ENCODE measurements around the gene SLC7A8.
A peak's percentile ranks its signal among the peaks of the same experiment; 100 is the strongest.

Gene SLC7A8

GRCh38 chr14:23173031-23173430 is 10.4 kb downstream of the SLC7A8 start:
- WGBS: 93% methylated on average over 1 of the region's 2 CpGs
- DNase-seq: no peak

DNA sequence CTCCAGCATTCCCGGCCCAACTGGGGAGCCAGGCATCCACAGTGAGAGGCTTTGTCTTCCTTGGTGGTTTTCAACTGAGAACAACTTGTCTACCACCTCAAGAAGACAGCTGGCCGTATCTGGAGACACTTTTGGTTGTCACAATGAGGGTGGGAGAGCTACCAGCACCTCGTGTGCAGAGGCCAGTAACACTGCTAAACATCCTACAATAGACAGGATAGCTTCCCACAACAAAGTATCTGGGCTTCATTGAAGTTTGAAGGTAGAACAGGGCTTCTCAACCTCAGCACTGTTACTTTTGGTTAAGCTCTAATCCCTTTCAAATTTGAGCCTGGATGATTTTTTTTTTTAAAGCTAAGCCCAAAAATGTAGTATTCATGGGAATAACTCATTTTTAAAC is 10.9 kb downstream of the SLC7A8 start:
- Histone ChIP-seq H3K18ac (ENCODE audit: low read depth in 1 of 2, low read length in 2 of 2) (no peak overlapping the region), H3K23ac (ENCODE audit: low read length in 2 of 2) (no peak overlapping the region), H2AK5ac (ENCODE audit: low read length, severe bottlenecking) (no peak overlapping the region), H3K9me3 (ENCODE audit: control insufficient read depth, low read length) (no peaks in the 10 kb centered on the region), H4K8ac (ENCODE audit: low read length) (no peak overlapping the region), H2BK15ac (ENCODE audit: low read depth, poor library complexity, severe bottlenecking) (no peak overlapping the region), H3K4me3 (ENCODE audit: insufficient read depth in 1 of 2, low read depth in 1 of 2, low read length in 2 of 2) (no peak overlapping the region), H2BK12ac (ENCODE audit: low read length in 2 of 2) (peak overlapping the region in 1 of 2 experiments; percentile 40), H2BK120ac (ENCODE audit: low read depth, low read length) (no peak overlapping the region), H2BK5ac (ENCODE audit: low read depth, low read length, poor library complexity, severe bottlenecking) (no peak overlapping the region), H3K36me3 (ENCODE audit: control insufficient read depth in 1 of 2, insufficient read depth in 2 of 2, low read depth in 1 of 2, low read length in 2 of 2) (no peaks in the 10 kb centered on the region), H3K79me1 (replicated peaks; ENCODE audit: low read length, poor library complexity, severe bottlenecking) (no peaks in the 10 kb centered on the region), H3K4ac (ENCODE audit: low read depth in 1 of 2, low read length in 2 of 2) (no peak overlapping the region), H3K4me1 (ENCODE audit: control insufficient read depth, insufficient read depth, low read depth, low read length) (peaks cover under 1% of the 10 kb centered on the region), H3K4me2 (ENCODE audit: low read length, poor library complexity, severe bottlenecking) (no peak overlapping the region), H3K9ac (ENCODE audit: low read length) (no peak overlapping the region), H2AFZ (ENCODE audit: low read depth, low read length) (no peak overlapping the region), H3K27ac (ENCODE audit: low read length, poor library complexity, severe bottlenecking) (no peak overlapping the region), H4K91ac (ENCODE audit: low read length) (no peak overlapping the region), H3K14ac (ENCODE audit: low read length in 2 of 2) (no peak overlapping the region), H3K27me3 (ENCODE audit: control insufficient read depth in 1 of 2, insufficient read depth in 1 of 2, low read length in 2 of 2) (peaks cover 0 to 8% of the 10 kb centered on the region in 2 experiments)
- WGBS: 77% methylated on average over 1 of the region's 3 CpGs
- no peak for DNase-seq

More at GRCh38 chr14:23173031-23173430, 10.4 kb downstream of the SLC7A8 start:
- H3K9me3 ChIP-seq (ENCODE audit: control insufficient read depth, low read length): no peaks in the 10 kb centered on the region
- no peaks in the 10 kb centered on the region for H3K4me1 ChIP-seq (ENCODE audit: control insufficient read depth, insufficient read depth, low read depth, low read length)
- H2BK15ac ChIP-seq (ENCODE audit: low read depth, poor library complexity, severe bottlenecking): no peak overlapping the region
- H3K18ac ChIP-seq (ENCODE audit: low read depth in 1 of 2, low read length in 2 of 2): no peak overlapping the region
- H2BK120ac ChIP-seq (ENCODE audit: low read depth, low read length): no peak overlapping the region
- no peak overlapping the region for H2AK5ac ChIP-seq (ENCODE audit: low read length, severe bottlenecking)
- H2BK5ac ChIP-seq (ENCODE audit: low read depth, low read length, poor library complexity, severe bottlenecking): no peak overlapping the region
- no peak overlapping the region for H3K4me3 ChIP-seq (ENCODE audit: insufficient read depth in 1 of 2, low read depth in 1 of 2, low read length in 2 of 2)
- no peak overlapping the region for H3K23ac ChIP-seq (ENCODE audit: low read length in 2 of 2)
- no peak overlapping the region for H3K4me2 ChIP-seq (ENCODE audit: low read length, poor library complexity, severe bottlenecking)
- H3K4ac ChIP-seq (ENCODE audit: low read depth in 1 of 2, low read length in 2 of 2): no peak overlapping the region
- no peak overlapping the region for H2AFZ ChIP-seq (ENCODE audit: low read depth, low read length)
- H3K27ac ChIP-seq (ENCODE audit: low read length, poor library complexity, severe bottlenecking): no peak overlapping the region
- H4K91ac ChIP-seq (ENCODE audit: low read length): no peak overlapping the region
- no peak overlapping the region for H3K14ac ChIP-seq (ENCODE audit: low read length in 2 of 2)
- no peak overlapping the region for H3K9ac ChIP-seq (ENCODE audit: low read length)
- no peak overlapping the region for H2BK12ac ChIP-seq (ENCODE audit: low read length in 2 of 2)
- H4K8ac ChIP-seq (ENCODE audit: low read length): no peak overlapping the region
- no peaks in the 10 kb centered on the region for H3K79me1 ChIP-seq (replicated peaks; ENCODE audit: low read length, poor library complexity, severe bottlenecking)
- peaks cover 0 to 8% of the 10 kb centered on the region in 2 experiments for H3K27me3 ChIP-seq (ENCODE audit: control insufficient read depth in 1 of 2, insufficient read depth in 1 of 2, low read length in 2 of 2)
- no peaks in the 10 kb centered on the region for H3K36me3 ChIP-seq (ENCODE audit: control insufficient read depth in 1 of 2, insufficient read depth in 2 of 2, low read depth in 1 of 2, low read length in 2 of 2)

DNA sequence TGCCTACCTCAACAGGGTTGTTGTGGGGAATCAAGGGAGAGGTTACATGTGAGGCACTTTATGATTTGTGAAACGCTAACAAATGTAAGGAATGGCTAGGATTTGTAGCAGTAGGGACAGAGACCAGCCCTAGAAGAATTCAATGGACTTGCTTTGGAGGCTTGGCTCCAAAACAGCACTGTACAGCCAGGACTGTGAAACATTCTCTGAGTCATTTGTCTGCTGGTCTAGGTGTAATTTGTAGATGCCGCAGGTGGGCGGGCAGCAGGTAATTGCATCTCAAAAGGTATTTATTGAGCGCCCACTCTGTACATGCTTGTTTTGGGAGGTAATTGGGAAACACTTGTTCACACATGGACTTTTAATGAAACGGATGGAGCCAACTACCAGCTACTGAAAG is 11.4 kb downstream of the SLC7A8 start:
- Histone ChIP-seq H2AK5ac (ENCODE audit: low read length, severe bottlenecking) (no peak overlapping the region), H3K27me3 (ENCODE audit: control insufficient read depth in 1 of 2, insufficient read depth in 1 of 2, low read length in 2 of 2) (peaks cover 0 to 8% of the 10 kb centered on the region in 2 experiments), H3K23ac (ENCODE audit: low read length in 2 of 2) (no peak overlapping the region), H2BK12ac (ENCODE audit: low read length in 2 of 2) (no peak overlapping the region), H2BK15ac (ENCODE audit: low read depth, poor library complexity, severe bottlenecking) (no peak overlapping the region), H3K4ac (ENCODE audit: low read depth in 1 of 2, low read length in 2 of 2) (no peak overlapping the region), H3K4me1 (ENCODE audit: control insufficient read depth, insufficient read depth, low read depth, low read length) (peaks cover 4% of the 10 kb centered on the region), H3K9me3 (ENCODE audit: control insufficient read depth, low read length) (no peaks in the 10 kb centered on the region), H2BK5ac (ENCODE audit: low read depth, low read length, poor library complexity, severe bottlenecking) (no peak overlapping the region), H3K18ac (ENCODE audit: low read depth in 1 of 2, low read length in 2 of 2) (no peak overlapping the region), H3K14ac (ENCODE audit: low read length in 2 of 2) (no peak overlapping the region), H3K4me2 (ENCODE audit: low read length, poor library complexity, severe bottlenecking) (no peak overlapping the region), H3K4me3 (ENCODE audit: insufficient read depth in 1 of 2, low read depth in 1 of 2, low read length in 2 of 2) (no peak overlapping the region), H4K8ac (ENCODE audit: low read length) (no peak overlapping the region), H3K27ac (ENCODE audit: low read length, poor library complexity, severe bottlenecking) (no peak overlapping the region), H3K9ac (ENCODE audit: low read length) (peak overlapping the region; percentile 21), H3K36me3 (ENCODE audit: control insufficient read depth in 1 of 2, insufficient read depth in 2 of 2, low read depth in 1 of 2, low read length in 2 of 2) (no peaks in the 10 kb centered on the region), H2AFZ (ENCODE audit: low read depth, low read length) (no peak overlapping the region), H4K91ac (ENCODE audit: low read length) (no peak overlapping the region), H2BK120ac (ENCODE audit: low read depth, low read length) (no peak overlapping the region), H3K79me1 (replicated peaks; ENCODE audit: low read length, poor library complexity, severe bottlenecking) (no peaks in the 10 kb centered on the region)
- WGBS: 94% methylated on average over 5 of the region's 5 CpGs
- DNase-seq: no peak

DNA sequence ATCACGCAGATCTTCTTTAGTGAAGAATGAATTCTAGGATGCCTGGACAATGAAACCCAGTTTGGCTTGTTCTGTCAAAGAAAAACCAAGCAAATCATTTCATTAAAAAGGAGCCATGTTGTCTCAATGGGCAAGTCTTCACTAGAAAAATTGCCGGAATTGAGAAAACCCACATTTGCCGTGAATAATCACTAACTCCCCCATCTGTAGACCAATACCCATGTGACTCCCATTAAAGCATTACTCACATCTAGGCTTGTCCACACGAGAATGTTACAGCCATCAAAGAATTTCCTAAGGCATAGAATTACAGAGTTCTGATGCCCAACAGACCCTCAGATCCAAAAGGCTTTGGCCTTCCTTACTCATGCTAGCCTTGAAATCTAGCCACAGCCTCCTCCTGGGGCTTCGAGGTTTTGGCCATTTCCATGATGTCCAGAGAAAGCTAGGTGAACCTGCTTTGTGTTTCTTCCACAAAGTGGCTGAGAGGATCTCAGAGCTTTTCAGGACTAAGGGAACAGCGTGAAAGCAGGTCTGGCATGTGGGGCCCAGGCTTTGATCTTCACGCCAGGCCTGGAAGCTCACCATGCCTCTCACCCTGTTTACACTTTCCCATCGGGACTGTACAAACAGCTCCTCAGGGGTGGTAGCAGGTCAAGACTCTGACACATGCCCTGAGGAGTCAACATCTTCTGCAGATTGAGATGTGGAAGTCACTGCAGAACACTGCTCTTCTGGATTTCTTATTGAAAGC is 12.1 kb downstream of the SLC7A8 start:
- Histone ChIP-seq H2BK15ac (ENCODE audit: low read depth, poor library complexity, severe bottlenecking) (no peak overlapping the region), H2BK120ac (ENCODE audit: low read depth, low read length) (no peak overlapping the region), H3K27me3 (ENCODE audit: control insufficient read depth in 1 of 2, insufficient read depth in 1 of 2, low read length in 2 of 2) (peaks cover 0 to 8% of the 10 kb centered on the region in 2 experiments), H3K18ac (ENCODE audit: low read depth in 1 of 2, low read length in 2 of 2) (no peak overlapping the region), H3K23ac (ENCODE audit: low read length in 2 of 2) (no peak overlapping the region), H3K4me1 (ENCODE audit: control insufficient read depth, insufficient read depth, low read depth, low read length) (peaks cover 4% of the 10 kb centered on the region), H3K79me1 (replicated peaks; ENCODE audit: low read length, poor library complexity, severe bottlenecking) (no peaks in the 10 kb centered on the region), H2AFZ (ENCODE audit: low read depth, low read length) (no peak overlapping the region), H3K4me3 (ENCODE audit: insufficient read depth in 1 of 2, low read depth in 1 of 2, low read length in 2 of 2) (no peak overlapping the region), H3K4me2 (ENCODE audit: low read length, poor library complexity, severe bottlenecking) (no peak overlapping the region), H3K14ac (ENCODE audit: low read length in 2 of 2) (no peak overlapping the region), H3K9ac (ENCODE audit: low read length) (peak overlapping the region; percentile 52), H3K27ac (ENCODE audit: low read length, poor library complexity, severe bottlenecking) (no peak overlapping the region), H2BK12ac (ENCODE audit: low read length in 2 of 2) (no peak overlapping the region), H2AK5ac (ENCODE audit: low read length, severe bottlenecking) (no peak overlapping the region), H3K4ac (ENCODE audit: low read depth in 1 of 2, low read length in 2 of 2) (no peak overlapping the region), H2BK5ac (ENCODE audit: low read depth, low read length, poor library complexity, severe bottlenecking) (no peak overlapping the region), H4K91ac (ENCODE audit: low read length) (no peak overlapping the region), H3K36me3 (ENCODE audit: control insufficient read depth in 1 of 2, insufficient read depth in 2 of 2, low read depth in 1 of 2, low read length in 2 of 2) (peaks cover 0 to 1% of the 10 kb centered on the region in 2 experiments), H3K9me3 (ENCODE audit: control insufficient read depth, low read length) (no peaks in the 10 kb centered on the region), H4K8ac (ENCODE audit: low read length) (no peak overlapping the region)
- WGBS: 66% methylated on average over 8 of the region's 8 CpGs
- DNase-seq: peak; percentile 48

Measured in mesenchymal stem cell (in vitro differentiated cells and primary cell).